ENCODE data around the gene BAZ1A.

BAZ1A gene, protein sequence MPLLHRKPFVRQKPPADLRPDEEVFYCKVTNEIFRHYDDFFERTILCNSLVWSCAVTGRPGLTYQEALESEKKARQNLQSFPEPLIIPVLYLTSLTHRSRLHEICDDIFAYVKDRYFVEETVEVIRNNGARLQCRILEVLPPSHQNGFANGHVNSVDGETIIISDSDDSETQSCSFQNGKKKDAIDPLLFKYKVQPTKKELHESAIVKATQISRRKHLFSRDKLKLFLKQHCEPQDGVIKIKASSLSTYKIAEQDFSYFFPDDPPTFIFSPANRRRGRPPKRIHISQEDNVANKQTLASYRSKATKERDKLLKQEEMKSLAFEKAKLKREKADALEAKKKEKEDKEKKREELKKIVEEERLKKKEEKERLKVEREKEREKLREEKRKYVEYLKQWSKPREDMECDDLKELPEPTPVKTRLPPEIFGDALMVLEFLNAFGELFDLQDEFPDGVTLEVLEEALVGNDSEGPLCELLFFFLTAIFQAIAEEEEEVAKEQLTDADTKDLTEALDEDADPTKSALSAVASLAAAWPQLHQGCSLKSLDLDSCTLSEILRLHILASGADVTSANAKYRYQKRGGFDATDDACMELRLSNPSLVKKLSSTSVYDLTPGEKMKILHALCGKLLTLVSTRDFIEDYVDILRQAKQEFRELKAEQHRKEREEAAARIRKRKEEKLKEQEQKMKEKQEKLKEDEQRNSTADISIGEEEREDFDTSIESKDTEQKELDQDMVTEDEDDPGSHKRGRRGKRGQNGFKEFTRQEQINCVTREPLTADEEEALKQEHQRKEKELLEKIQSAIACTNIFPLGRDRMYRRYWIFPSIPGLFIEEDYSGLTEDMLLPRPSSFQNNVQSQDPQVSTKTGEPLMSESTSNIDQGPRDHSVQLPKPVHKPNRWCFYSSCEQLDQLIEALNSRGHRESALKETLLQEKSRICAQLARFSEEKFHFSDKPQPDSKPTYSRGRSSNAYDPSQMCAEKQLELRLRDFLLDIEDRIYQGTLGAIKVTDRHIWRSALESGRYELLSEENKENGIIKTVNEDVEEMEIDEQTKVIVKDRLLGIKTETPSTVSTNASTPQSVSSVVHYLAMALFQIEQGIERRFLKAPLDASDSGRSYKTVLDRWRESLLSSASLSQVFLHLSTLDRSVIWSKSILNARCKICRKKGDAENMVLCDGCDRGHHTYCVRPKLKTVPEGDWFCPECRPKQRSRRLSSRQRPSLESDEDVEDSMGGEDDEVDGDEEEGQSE (N-terminal part only)

DNA sequence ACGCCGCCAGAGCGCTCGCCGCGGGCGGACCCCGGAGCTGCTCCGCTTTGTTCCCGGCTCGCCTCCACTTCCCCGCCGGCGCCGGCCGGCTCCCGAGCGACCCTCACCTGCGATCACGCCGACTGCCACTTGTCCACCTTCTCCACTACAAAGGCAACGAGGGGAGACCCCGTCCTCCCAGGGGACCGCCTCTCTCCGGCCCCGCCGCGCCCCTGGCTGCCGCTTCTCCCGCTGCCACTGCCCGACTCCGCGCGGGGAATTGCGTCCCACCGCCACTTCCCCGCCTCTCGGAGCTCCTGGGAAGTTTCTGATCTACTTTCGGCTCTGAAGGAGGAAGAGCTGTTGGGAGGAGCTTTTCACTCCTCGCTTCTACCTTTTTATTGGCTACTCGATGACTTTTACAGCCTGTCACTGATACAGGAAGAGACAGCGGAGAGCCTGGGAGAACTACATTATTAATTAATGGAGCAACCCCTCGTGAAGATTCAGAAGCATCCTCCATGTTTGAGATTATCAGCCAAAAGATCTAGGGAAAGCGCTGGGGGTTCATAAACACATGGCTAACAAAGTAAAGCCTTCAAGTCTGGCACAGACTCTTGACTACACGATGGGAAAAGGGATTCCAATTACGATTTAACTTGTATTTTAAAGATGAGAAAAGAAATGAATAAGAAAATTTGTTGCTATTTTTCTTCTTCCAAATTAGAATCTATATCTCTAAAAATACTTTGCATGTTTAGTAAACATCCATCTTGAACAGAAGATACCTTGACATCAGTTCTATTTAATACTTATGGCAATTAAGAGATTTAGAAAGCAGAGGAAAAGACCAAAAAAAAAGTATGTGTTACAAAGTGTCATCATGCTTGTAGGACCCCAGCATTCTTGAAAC lies at the start of gene BAZ1A:
Gene BAZ1A (minus strand): TSS at position 330 of the 892 bp plus-strand sequence. CDS start 756 bp downstream, outside the sequence.
- DNase-seq (ENCODE audit: low spot score) = peak; percentile 81

DNA sequence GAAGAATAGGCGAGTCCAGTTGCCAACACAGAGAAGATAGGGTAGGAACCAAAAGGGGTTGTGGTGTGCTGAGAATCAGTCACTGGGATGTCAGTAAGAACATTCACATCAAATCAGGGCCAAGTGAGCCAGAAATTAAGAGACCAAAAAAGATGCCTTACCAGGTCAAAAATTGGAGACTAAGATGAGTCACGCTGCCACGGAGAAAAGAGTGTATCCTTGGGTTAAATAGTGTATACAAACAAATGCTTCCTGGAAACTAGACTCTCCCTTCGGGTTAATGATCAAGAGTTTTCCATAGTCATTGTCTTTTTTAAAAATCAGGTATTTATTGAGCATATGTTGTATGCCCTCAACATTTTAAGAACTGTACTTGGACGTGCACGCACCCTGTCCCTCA lies 45.2 kb upstream of the BAZ1A start:
- no peak for DNase-seq (ENCODE audit: low spot score)

DNA sequence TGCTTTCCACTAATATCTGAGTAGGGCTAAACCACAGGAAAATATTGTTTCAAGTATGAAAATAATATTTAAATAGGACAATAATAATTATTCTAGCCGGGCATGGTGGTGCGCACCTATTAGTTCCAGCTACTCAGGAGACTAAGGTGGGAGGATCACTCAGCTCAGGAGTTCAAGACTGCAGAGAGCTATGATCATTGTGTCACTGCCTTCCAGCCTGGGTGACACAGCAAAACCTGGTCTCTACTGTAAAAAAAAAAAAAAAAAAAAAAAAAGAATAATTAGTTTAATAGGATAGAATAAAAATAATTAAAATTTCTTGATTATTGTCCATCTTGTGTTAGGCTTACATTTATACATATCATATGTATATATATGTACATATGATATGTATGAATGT lies 38.5 kb upstream of the BAZ1A start:
- no peak for DNase-seq (ENCODE audit: low spot score)

DNA sequence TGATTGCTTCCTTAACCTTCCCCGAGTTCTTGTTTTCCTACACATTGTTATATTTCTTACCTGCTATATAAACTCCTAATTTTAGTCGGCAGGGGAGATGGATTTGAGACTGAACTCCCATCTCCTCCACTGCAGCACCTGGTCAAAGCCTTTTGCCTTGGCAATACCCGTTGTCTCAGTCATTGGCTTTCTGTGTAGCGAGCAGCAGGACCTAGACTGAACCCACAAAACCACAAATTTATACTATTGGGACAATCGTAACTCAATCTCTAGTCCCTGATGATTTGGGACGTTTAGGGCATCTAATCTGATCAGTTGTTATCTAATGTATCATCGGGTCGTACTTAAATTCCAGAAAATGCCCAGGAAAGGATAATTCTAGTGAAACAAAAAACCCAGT lies 37.8 kb upstream of the BAZ1A start:
- DNase-seq (ENCODE audit: low spot score) = no peak

DNA sequence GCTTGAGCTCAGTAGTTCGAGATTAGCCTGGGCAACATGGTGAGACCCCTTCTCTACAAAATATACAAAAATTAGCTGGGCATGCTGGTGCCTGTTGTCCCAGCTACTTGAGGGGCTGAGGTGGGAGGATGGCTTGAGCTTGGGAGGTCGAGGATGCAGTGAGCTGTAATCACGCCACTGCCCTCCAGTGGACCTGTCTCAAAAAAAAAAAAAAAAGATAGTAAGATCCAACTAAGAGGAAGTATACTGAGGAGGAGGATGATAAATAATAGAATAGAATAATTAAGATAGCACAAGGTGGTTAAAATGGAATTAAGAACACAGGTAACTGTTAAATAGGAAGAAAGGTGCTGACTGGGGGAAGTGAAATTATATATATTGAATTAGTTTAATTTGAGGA lies 37.0 kb upstream of the BAZ1A start:
- no peak for DNase-seq (ENCODE audit: low spot score)

DNA sequence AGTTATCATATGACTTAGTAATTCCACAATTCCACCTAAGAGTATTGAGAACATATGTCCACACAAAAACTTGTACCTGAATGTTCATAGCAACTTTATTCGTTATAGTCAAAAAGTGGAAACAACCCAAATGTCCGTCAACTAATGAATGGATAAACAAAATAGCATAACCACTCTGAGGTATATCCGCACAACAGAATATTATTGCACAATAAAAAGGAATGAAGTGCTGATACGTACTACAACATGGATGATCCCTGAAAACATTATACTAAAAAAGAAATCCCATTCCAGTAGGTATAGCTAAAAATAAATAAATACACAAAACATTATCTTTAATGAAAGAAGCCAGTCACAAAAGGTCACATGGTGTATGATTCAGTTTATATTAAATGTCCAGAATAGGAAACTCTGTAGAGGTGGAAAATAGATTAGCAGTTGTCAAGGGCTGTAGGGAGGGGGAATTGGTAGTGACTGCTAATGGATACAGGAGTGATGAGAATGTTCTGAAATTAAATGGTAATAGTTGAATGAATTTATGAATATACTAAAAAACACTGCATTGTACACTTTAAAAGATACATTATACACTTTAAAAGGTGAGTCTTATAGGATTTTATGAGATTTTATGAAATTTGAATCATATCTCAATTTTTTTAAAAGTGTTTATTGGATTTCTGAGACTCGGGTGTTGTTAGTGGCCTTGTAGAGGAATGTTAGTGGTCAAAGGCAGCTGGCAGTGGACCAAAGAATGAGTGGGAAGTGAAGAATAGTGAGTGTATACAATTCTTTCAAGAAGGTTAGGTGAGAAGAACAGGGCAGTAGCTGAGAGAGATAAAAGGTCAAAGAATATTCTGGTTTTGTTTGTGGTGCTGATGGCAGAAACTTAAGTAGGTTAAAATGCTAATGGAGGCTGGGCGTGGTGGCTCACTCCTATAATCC lies 36.3 kb upstream of the BAZ1A start:
- no peak for DNase-seq (ENCODE audit: low spot score)

DNA sequence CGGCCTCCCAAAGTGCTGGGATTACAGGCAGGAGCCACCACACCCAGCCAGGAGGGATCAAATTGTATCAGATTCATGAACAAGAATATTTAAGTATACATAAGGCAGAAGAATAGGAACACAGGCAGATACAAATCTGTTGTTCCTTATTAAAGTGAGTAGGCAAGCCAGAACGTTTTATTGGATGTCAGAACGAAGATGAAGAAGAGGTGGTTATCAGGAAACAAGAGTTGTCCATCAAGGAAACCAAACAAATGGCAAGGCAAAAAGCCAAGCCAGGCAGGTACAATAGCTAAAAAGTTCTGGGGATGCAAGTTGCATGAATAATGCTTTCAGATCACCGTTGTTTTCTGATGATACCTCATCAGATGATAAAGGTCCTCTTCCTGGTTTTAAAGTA lies 31.1 kb upstream of the BAZ1A start:
- DNase-seq (ENCODE audit: low spot score) = no peak

DNA sequence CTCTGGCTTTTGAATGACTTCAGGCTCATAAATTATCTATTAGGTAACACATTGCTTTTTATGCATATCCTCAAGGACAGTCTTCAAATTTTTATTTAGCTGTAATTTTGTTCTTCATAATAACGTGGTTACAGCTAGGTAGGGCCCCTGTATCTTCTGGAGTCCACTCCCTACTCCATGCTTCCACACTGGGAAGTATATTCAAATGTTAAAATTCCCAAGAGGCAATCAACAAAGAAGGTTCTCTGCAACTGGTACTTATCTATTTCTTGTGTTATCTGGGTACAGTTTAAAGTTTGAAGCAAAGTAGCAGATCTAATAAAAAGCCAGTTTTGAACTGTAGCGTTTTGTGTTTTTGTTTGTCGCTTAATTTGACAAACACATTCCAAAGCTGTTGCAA lies 20.1 kb upstream of the BAZ1A start:
- DNase-seq (ENCODE audit: low spot score) = no peak

DNA sequence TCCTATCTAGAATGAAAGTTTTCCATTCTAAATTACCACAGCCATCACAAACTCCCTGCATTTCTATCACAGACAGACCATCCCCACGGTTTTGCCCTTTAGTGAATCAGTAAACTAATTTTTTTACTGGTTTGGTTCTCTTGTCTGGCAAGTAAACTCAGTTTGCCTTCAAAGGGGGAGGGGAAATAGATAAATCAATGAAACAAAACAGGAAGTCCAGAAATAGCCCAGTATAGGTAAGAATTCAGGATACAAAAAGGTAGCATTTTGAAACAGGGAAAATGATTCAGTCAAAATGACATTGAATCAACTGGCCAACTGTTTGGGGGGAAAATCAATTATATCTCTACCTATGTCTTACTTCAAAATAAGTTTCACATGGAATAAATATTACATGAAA lies 15.8 kb upstream of the BAZ1A start:
- DNase-seq (ENCODE audit: low spot score) = no peak

DNA sequence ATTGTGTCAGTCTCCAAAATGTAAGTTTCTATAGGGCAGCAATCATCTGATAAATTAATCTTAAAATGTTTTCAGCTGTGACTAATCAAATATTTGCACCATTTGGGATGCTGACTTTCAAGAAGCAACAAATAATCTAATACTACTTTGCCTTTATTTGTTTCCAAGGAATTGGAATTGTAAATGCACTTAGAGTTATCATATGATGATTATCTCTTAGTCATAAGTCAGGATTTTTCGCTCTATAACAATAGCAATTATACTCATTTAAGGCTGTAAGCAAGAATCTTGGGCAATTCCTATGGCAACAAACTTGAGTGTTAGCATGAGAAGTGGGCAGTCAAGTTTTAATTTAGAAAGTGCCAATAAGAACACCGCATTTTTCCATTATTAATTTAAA lies 13.0 kb upstream of the BAZ1A start:
- DNase-seq (ENCODE audit: low spot score) = no peak

DNA sequence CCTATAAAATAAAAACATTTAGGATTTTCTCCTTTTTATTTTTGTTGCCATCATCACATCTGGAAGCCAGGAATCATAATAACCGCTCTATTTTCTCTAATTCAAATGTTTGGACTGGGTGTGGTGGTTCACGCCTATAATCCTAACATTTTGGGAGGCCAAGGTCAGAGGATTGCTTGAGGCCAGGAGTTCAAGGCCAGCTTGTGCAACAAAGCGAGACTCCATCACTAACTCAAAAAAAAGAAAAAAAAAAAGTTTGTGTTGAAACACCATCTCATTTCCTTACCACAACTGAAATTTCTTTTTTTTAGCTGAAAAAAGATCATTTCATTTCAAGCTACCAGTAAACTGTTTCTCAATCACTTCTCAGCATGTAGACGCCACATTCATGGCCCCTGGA lies 8.8 kb upstream of the BAZ1A start:
- DNase-seq (ENCODE audit: low spot score) = no peak

DNA sequence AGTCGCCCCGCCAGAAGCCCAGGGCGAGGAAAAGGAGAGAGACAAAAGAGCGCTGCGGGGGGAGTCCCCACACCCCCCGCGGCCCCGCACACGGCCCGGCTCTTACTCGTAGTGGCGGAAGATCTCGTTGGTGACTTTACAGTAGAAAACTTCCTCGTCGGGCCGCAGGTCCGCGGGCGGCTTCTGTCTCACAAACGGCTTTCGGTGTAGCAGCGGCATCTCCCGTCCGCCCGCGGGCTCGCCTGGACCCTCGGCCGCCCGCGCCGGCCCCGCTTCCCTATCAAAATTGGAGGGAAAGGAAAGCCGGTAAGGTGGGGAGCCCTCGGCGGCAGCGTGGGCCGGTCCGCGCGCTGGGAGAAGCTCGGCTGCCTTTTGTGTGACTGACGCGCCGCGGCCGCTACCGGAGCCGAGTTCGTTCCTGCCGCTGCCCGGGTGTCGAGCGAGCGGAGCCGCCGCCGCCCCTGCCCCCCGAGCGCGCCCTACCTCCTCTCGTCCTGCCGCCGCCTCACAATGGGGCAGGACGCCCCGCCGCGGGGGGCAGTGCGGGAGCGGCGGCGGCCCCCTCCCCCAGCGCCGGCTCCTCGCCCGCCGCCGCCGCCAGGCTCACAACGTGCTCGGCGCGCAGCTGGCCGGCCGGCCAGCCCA lies 652 bp downstream of the BAZ1A start:
- peak; percentile 78 for DNase-seq (ENCODE audit: low spot score)

DNA sequence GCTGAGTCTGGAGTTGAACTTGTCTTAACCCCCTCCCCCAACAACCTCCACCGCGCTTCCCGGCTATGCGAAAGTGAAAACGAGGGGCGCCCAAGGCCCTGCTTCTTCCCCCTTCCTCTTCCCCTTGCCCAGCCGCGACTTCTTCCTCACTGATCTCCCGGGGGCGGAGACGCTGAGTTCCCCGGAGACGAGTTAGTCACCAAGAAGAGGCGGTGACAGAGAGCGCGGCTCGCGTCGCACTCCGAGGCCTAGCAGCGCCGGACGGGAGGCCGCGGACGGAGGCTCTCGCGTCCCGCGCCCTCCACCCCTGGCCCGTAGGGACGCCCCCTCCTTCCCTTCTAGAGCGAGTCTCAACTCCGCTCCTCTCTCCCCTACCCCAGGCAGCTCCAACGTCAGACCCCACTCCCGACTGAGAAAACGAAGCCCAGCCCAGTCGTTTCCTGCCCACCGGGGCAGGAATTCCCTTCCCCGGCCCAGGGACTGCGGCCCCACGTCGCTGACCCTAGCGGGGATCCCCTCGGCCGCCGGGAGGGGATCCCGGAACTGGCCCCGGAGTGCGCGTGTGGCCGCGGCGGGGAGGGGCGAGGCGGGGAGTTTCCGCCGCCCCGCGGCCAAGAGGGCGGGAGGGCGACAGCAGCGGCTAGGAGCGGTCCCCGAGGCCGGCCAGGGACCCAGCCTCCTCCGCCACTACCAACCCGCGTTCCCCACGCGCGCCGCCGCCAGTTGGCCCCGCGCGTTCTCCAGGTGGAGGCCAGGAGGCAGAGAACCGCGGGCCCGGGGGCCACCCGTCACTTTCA lies 1.4 kb downstream of the BAZ1A start:
- DNase-seq (ENCODE audit: low spot score) = peak; percentile 79

DNA sequence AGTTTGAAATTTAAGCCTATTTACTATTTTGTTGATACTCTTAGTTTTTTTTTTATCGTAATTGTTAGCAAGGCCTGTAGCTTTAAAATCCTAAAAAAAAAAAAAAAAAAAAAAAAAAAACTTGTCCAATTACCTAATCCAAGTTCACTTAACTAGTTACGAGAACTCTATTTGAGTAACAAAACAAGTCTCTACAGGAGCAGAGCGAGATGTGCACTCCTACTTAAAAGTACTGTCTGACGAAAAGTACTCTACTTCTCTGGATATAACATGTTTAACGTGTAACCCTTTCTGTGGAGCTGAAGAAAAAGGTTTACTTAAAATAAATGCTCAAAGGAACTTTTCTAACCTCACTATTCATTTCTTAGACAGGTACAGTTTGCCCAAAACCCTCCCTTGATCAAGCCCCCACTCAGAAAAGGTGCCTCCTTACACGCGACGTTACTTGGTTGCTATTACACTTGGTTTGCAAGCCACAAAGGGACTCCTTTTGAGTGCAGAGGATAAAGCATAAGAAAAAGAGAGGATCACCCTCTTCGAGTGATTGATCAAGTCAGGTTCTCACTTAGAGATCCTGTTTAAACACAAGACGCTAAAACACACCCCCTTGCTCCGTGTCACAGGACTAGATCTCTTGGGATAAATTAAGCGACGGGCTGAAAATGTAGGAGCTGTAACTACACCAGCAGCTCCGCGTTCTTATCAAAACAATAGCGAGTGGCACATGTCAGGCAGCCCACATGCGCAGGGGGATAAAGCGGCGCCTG lies 2.2 kb downstream of the BAZ1A start:
- DNase-seq (ENCODE audit: low spot score) = no peak

DNA sequence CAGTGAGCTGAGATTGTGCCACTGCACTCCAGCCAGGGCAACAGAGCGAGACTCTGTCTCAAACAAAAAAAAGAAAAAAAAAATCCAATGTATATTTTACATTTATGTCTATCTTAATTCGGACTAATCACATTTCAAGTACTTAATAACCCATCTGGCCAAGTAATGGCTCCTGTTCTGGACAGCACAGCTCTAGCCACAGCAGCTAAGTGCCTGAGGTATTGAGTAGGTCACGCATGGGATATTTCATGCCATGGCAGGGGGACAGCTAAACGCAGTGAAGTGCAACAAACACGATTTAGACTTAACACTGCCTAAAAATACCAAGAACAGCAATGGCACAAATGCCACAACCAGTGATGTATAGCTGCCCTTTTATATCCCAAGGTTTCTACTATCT lies 8.0 kb downstream of the BAZ1A start:
- no peak for DNase-seq (ENCODE audit: low spot score)

DNA sequence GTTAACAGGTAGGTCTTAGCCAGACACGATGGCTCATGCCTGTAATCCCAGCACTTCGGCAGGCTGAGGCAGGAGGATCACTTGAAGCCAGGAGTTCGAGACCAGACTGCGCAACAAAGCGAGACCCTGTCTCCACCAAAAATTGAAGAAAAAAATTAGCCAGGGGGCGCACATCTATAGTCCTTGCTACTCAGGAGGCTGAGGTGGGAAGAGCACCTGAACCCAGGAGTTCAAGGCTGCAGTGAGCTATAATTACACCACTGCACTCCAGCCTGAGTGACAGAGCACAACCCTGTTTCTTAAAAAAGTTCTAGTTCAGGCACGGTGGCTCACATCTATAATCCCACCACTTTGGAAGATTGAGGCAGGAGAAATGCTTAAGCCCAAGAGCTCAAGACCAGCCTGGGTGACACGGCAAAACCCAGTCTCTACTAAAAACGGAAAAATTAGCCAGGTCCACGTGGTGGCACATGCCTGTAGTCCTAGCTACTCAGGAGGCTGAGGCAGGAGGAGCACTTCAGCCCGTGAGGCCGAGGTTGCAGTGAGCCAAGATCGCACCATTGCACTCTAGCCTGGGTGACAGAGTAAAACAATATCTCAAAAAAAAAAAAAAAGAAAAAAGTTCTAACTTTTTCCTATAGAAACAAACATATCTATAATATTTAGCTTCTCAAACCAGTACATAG lies 9.1 kb downstream of the BAZ1A start:
- no peak for DNase-seq (ENCODE audit: low spot score)

DNA sequence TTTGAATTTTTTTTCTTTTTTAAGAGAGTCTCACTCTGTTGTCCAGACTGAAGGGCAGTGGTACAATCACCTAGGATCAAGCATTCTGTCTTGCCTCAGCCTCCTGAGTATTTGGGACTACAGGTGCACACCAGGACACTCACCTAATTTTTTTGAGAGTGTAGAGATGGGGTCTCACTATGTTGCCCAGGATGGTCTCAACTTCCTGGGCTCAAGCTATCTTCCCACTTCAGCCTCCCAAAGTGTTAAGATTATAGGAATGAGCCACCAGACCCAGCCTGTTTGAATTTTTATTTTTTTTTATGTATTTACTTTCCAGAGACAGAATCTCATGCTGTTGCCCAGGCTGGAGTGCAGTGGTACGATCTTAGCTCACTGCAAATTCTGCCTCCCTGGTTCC lies 11.3 kb downstream of the BAZ1A start:
- no peak for DNase-seq (ENCODE audit: low spot score)

DNA sequence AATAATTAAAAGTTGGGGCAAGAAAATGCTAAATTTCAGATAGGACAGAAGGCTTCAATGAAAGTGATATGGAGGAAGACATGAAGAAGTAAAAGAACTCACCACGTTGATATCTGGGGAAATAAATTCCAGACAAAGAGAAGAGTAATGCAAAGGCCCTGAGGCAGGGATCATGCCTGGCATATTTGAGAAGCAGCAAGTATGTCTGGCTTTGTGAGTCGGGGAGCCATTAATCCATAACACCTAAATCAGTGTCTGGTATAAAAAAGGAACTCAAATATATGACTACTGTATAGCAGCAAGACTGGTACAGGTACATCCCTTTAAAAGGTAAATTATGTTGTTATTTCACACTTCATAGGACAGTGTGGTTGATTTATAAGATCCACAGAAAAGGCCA lies 16.4 kb downstream of the BAZ1A start:
- no peak for DNase-seq (ENCODE audit: low spot score)
